Measurements from ENCODE around the gene B3GAT3. TPM values are rescaled to one million over a fixed set of nuclear protein-coding genes. Genes with fewer than 3 reads are reported as not detected.

B3GAT3 gene
- total and polyA plus RNA-seq, 2 of the 8 experiments (the other 6 are each of a cell fraction or from before 2014, with no cell fraction given), result 28.0 to 39.0 TPM

GRCh38 chr11:62622476-62623089 lies 797 bp upstream of the B3GAT3 start (continued):
- no peak for TF ChIP-seq KDM5A (IDR thresholded peaks at IDR 0.05; ENCODE audit: low read length)
- no peak for TF ChIP-seq SRF (IDR thresholded peaks at IDR 0.05; ENCODE audit: low read depth, low read length)
- TF ChIP-seq CBX8 (IDR thresholded peaks at IDR 0.05; ENCODE audit: borderline replicate concordance, low read depth, low read length), result no peak
- no peak for TF ChIP-seq CBX5 (IDR thresholded peaks at IDR 0.05; ENCODE audit: low read depth, low read length)

All from H1 (cell line).